Left lung (tissue), 10 donors: ENCODE measurements around the gene WASF3. TPM values are rescaled to one million over a fixed set of nuclear protein-coding genes. Genes with fewer than 3 reads are reported as not detected.

ENCODE experiments used
- ATAC-seq: fragments of 200-7000 bp; cut with Tn5 transposase; one replicate; pipeline ENCODE4 v1.9.1; 2020; ENCODE audit warnings: moderate library complexity
- DNase-seq, 4 donors: peaks; one replicate each; pipeline ENCODE4 v3.0.0-alpha.2; 2013 to 2020
- H3K27ac ChIP-seq, 2 donors: fragments of 200-600 bp; sonication (generic) in 1 of 2; one replicate each; pipeline versions ENCODE4 v1.5.0 to v1.8.0; 2020 to 2021
- H3K27me3 ChIP-seq, 2 donors: fragments of 200-600 bp; sonication (generic) in 1 of 2; one replicate each; pipeline versions ENCODE4 v1.5.0 to v1.8.0; 2020 to 2021
- H3K36me3 ChIP-seq, 2 donors: fragments of 200-600 bp; sonication (generic) in 1 of 2; one replicate each; pipeline versions ENCODE4 v1.5.0 to v1.8.0; 2020 to 2021
- H3K4me1 ChIP-seq, 2 donors: fragments of 200-600 bp; one replicate each; pipeline ENCODE4 v1.8.0; 2021
- H3K4me3 ChIP-seq, 2 donors: fragments of 200-600 bp; sonication (generic) in 1 of 2; one replicate each; pipeline versions ENCODE4 v1.5.0 to v1.8.0; 2020 to 2021; ENCODE audit warnings: mild to moderate bottlenecking in 1 of 2
- H3K9me3 ChIP-seq, 2 donors: fragments of 200-600 bp; sonication (generic) in 1 of 2; one replicate each; pipeline versions ENCODE4 v1.5.0 to v1.8.0; 2020 to 2021
- intact Hi-C, 2 donors: fragments of 100-400 bp; cut with DNase I; formaldehyde crosslinking; loops; one replicate each; pipeline versions ENCODE4 v1.11.2 to v1.14.2; 2022
- polyA plus RNA-seq, 6 donors: library from polyadenylated mRNA; unstranded; fragments of 120-200 nt; gene quantifications; one replicate each; pipeline ENCODE4 v1.2.1, GENCODE V29; 2013; ENCODE audit not compliant: insufficient read length in 6 of 6
- total RNA-seq, 2 donors: library from RNA; stranded (reverse); fragmentation: NEBNext Ultra II Directional; extraction: Animal tissue kit (Norgen Biotek cat#: 25700); gene quantifications; one replicate each; pipeline ENCODE4 v1.2.1, GENCODE V29; 2021
- TF ChIP-seq, protein P1 (sequence below), 2 donors: fragments of 200-600 bp; sonication (generic) in 1 of 2; IDR thresholded peaks; one replicate each; pipeline versions ENCODE4 v1.5.0 to v1.8.0; 2021; ENCODE audit warnings: antibody characterized with exemption in 2 of 2
- donor health status: DM: no; HTN: yes; CAD: no.
- donor health status: DM: no; HTN: no; CAD: no.

The WASF3 gene
- total and polyA plus RNA-seq, 8 donors: 10.9 to 24.5 (median 21.2) TPM

DNA sequence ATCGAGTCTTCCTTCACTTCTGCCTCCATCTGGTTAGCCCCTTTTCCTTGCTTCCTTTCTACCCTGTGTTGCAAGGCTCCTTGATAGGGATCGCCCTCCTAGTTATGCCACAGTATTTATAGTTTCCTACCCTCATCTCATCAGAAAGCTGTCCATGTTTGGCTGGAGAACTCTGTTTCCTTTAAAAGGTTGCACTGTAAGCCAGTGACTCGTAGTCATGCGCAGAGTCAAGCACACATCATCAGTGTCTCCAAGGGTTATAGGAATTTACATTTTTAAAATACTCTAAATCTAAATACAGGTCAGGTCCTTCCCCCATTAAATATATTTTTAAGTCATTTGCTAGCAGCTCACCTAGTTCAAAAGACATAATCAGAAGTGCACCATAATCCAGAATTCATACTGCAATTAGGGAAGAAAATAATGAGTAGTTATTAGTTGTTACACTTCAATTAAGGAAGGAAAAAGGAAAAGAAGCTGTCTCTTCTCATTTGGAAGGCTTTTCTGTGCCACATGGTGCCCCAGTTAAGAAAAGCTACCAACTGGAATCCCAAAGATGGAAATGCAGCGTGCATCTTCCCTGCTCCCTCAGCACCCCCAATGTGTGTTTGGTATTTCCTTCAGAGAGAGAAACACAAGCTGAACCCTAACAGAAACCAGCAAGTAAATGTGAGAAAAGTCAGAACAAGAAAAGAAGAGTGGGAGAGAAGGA lies 122.1 kb downstream of the WASF3 start:
- ATAC-seq: no peak
- no peaks in the 10 kb centered on the region for H3K9me3 ChIP-seq
- TF ChIP-seq, protein P1, sequence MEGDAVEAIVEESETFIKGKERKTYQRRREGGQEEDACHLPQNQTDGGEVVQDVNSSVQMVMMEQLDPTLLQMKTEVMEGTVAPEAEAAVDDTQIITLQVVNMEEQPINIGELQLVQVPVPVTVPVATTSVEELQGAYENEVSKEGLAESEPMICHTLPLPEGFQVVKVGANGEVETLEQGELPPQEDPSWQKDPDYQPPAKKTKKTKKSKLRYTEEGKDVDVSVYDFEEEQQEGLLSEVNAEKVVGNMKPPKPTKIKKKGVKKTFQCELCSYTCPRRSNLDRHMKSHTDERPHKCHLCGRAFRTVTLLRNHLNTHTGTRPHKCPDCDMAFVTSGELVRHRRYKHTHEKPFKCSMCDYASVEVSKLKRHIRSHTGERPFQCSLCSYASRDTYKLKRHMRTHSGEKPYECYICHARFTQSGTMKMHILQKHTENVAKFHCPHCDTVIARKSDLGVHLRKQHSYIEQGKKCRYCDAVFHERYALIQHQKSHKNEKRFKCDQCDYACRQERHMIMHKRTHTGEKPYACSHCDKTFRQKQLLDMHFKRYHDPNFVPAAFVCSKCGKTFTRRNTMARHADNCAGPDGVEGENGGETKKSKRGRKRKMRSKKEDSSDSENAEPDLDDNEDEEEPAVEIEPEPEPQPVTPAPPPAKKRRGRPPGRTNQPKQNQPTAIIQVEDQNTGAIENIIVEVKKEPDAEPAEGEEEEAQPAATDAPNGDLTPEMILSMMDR (IDR thresholded peaks at IDR 0.05): no peak
- DNase-seq: no peak
- H3K27ac ChIP-seq: no peak overlapping the region
- intact Hi-C loops: no loop called here
- peaks cover 0 to 7% of the 10 kb centered on the region in 2 donors for H3K36me3 ChIP-seq
- no peaks in the 10 kb centered on the region for H3K27me3 ChIP-seq
- no peak overlapping the region for H3K4me3 ChIP-seq
- H3K4me1 ChIP-seq: no peaks in the 10 kb centered on the region

DNA sequence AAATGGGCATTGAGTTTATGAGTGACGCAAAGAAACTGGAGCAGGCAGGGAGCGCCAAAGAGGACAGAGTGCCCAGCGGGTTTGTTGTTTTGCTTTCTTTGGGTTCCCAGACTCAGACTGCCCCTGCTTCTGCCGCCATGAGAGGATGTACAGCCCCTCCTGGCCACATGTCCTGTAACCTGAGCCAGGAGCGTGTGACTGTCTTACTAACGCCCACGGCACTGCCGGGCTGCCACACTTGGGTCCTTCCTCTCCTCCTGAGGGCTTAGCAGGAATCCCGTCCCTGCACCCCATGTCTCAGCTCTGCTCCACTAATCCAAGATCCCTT lies 122.6 kb downstream of the WASF3 start:
- Histone ChIP-seq H3K36me3 (peaks cover 0 to 7% of the 10 kb centered on the region in 2 donors), H3K4me3 (no peak overlapping the region), H3K27me3 (no peaks in the 10 kb centered on the region), H3K9me3 (no peaks in the 10 kb centered on the region), H3K27ac (no peak overlapping the region), H3K4me1 (no peaks in the 10 kb centered on the region)
- TF ChIP-seq, protein P1 (IDR thresholded peaks at IDR 0.05): no peak
- ATAC-seq (no peak), DNase-seq (no peak)
- intact Hi-C loops: no loop called here

DNA sequence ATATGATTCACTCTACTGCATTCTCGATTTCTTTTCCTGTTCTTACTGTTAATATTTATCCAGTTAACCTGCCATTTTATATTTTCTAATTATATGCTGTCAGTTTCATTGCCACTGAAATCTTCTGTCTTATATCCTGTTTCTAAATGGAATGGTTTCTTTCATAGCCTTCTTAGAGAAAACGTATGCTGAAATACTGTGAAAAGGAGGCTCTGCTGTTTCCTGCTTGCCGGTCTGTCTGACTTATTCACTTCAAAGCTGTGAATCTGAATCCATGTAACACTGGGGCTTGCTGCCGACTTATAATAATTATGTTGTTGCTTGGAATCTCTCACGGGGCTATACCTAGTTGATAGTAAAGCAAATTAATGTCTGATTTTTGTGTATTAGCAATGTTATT lies 123.1 kb downstream of the WASF3 start:
- no peak for ATAC-seq
- intact Hi-C loops: no loop called here
- no peak overlapping the region for H3K4me3 ChIP-seq
- H3K27me3 ChIP-seq: no peaks in the 10 kb centered on the region
- H3K4me1 ChIP-seq: no peaks in the 10 kb centered on the region
- DNase-seq: no peak
- H3K36me3 ChIP-seq: peaks cover 0 to 7% of the 10 kb centered on the region in 2 donors
- no peak overlapping the region for H3K27ac ChIP-seq
- TF ChIP-seq, protein P1 (IDR thresholded peaks at IDR 0.05): no peak
- H3K9me3 ChIP-seq: no peaks in the 10 kb centered on the region

DNA sequence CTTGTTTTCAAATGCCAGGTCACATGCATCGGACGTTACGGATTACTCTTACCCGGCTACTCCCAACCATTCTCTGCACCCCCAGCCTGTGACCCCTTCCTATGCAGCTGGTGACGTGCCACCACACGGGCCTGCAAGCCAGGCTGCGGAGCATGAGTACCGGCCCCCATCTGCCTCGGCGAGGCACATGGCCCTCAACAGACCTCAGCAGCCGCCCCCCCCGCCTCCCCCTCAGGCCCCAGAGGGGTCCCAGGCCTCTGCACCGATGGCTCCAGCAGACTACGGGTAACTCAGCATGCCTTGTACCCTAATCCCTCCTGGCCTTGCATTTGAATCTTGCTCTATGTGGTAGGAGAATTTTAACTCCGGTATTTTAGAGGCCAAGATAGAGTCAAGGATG lies 123.6 kb downstream of the WASF3 start:
- ATAC-seq (no peak), DNase-seq (no peak)
- Histone ChIP-seq H3K27ac (no peak overlapping the region), H3K4me3 (no peak overlapping the region), H3K9me3 (no peaks in the 10 kb centered on the region), H3K4me1 (no peaks in the 10 kb centered on the region), H3K27me3 (no peaks in the 10 kb centered on the region), H3K36me3 (peaks cover 0 to 7% of the 10 kb centered on the region in 2 donors)
- intact Hi-C loops: no loop called here
- TF ChIP-seq, protein P1 (IDR thresholded peaks at IDR 0.05): no peak

DNA sequence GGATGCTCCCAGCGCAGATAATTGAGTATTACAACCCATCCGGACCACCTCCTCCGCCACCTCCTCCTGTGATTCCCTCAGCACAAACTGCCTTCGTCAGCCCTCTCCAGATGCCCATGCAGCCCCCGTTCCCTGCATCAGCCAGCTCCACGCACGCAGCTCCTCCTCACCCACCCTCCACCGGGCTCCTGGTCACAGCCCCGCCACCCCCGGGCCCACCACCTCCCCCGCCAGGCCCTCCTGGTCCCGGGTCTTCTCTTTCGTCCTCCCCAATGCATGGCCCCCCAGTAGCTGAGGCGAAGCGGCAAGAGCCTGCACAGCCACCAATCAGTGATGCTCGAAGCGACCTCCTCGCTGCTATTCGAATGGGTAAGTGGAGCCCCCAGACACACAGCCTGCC lies 125.1 kb downstream of the WASF3 start:
- intact Hi-C loops: no loop called here
- peaks cover 0 to 7% of the 10 kb centered on the region in 2 donors for H3K36me3 ChIP-seq
- DNase-seq: no peak
- no peak overlapping the region for H3K27ac ChIP-seq
- H3K27me3 ChIP-seq: no peaks in the 10 kb centered on the region
- no peaks in the 10 kb centered on the region for H3K9me3 ChIP-seq
- no peak for ATAC-seq
- no peaks in the 10 kb centered on the region for H3K4me1 ChIP-seq
- no peak overlapping the region for H3K4me3 ChIP-seq
- TF ChIP-seq, protein P1 (IDR thresholded peaks at IDR 0.05): no peak
